Measurements from ENCODE around the gene FRAT1.
A peak's percentile ranks its signal among the peaks of the same experiment; 100 is the strongest.
"Not testable (repeated sequence)": the region's sequence is repeated elsewhere in the genome, so short reads cannot be mapped to it uniquely, and the experiment has no call there.

FRAT1 gene

GRCh38 chr10:97318772-97319651, at the start of gene FRAT1:
FRAT1 (plus strand) TSS chr10:97319271; CDS start chr10:97319454, 183 bp downstream.
- peak; percentile 73 to 85 (median 80) for DNase-seq (ENCODE audit: low read depth in 4 of 4, low spot score in 1 of 4)

- DNase-seq (ENCODE audit: low read depth in 4 of 4, low spot score in 1 of 4), result no peak
Measured at GRCh38 chr10:97270523-97271154, 48.4 kb upstream of the FRAT1 start.

- no peak for DNase-seq (ENCODE audit: low read depth in 4 of 4, low spot score in 1 of 4)
Measured at GRCh38 chr10:97273700-97274099, 45.4 kb upstream of the FRAT1 start.

- DNase-seq (ENCODE audit: low read depth in 4 of 4, low spot score in 1 of 4), result no peak
Measured at GRCh38 chr10:97274828-97275227, 44.2 kb upstream of the FRAT1 start.

- no peak for DNase-seq (ENCODE audit: low read depth in 4 of 4, low spot score in 1 of 4)
Measured at GRCh38 chr10:97277551-97277950, 41.5 kb upstream of the FRAT1 start.

- DNase-seq (ENCODE audit: low read depth in 4 of 4, low spot score in 1 of 4), result no peak
Measured at GRCh38 chr10:97278491-97278989, 40.5 kb upstream of the FRAT1 start.

- no peak for DNase-seq (ENCODE audit: low read depth in 4 of 4, low spot score in 1 of 4)
Measured at GRCh38 chr10:97279121-97279815, 39.8 kb upstream of the FRAT1 start.

- DNase-seq (ENCODE audit: low read depth in 4 of 4, low spot score in 1 of 4), result no peak
Measured at GRCh38 chr10:97280783-97281182, 38.3 kb upstream of the FRAT1 start.

- DNase-seq (ENCODE audit: low read depth in 4 of 4, low spot score in 1 of 4), result not testable (repeated sequence)
Measured at GRCh38 chr10:97290076-97290475, 29.0 kb upstream of the FRAT1 start.

- DNase-seq (ENCODE audit: low read depth in 4 of 4, low spot score in 1 of 4), result not testable (repeated sequence)
Measured at GRCh38 chr10:97290576-97291356, 28.3 kb upstream of the FRAT1 start.

- no peak for DNase-seq (ENCODE audit: low read depth in 4 of 4, low spot score in 1 of 4)
Measured at GRCh38 chr10:97291357-97292096, 27.5 kb upstream of the FRAT1 start.

- peak; percentile 67 to 90 (median 81) for DNase-seq (ENCODE audit: low read depth in 4 of 4, low spot score in 1 of 4)
Measured at GRCh38 chr10:97292097-97292861, 26.8 kb upstream of the FRAT1 start, which contains the start of gene ARHGAP19. ARHGAP19 (minus strand) TSS chr10:97292637; CDS start chr10:97292627, 10 bp downstream.

- no peak for DNase-seq (ENCODE audit: low read depth in 4 of 4, low spot score in 1 of 4)
Measured at GRCh38 chr10:97292862-97293198, 26.2 kb upstream of the FRAT1 start.

GRCh38 chr10:97297556-97298222, 21.4 kb upstream of the FRAT1 start:
- DNase-seq (ENCODE audit: low read depth in 4 of 4, low spot score in 1 of 4), result no peak

- no peak for DNase-seq (ENCODE audit: low read depth in 4 of 4, low spot score in 1 of 4)
Measured at GRCh38 chr10:97298223-97298571, 20.9 kb upstream of the FRAT1 start.

- DNase-seq (ENCODE audit: low read depth in 4 of 4, low spot score in 1 of 4), result no peak
Measured at GRCh38 chr10:97300980-97301379, 18.1 kb upstream of the FRAT1 start.

- DNase-seq (ENCODE audit: low read depth in 4 of 4, low spot score in 1 of 4), result no peak
Measured at GRCh38 chr10:97302088-97302791, 16.8 kb upstream of the FRAT1 start.

GRCh38 chr10:97307441-97307840, 11.6 kb upstream of the FRAT1 start:
- no peak for DNase-seq (ENCODE audit: low read depth in 4 of 4, low spot score in 1 of 4)

Data from stimulated activated CD4-positive, alpha-beta T cell treated with anti-CD3 and anti-CD28 coated beads, Interleukin-1b, Interleukin-23, amount 100 ng/mL, for 24 hours (primary cell).